HG03378 (cell line): ENCODE measurements around the gene ACAT2.
A peak's percentile ranks its signal among the peaks of the same experiment; 100 is the strongest.
"Not testable (repeated sequence)": the region's sequence is repeated elsewhere in the genome, so short reads cannot be mapped to it uniquely, and the experiment has no call there.

ENCODE experiments used
- ATAC-seq: cut with Tn5 transposase; IDR thresholded peaks from one replicate; pipeline ENCODE4 v1.9.1; 2021; ENCODE audit warnings: mild to moderate bottlenecking, moderate library complexity; ENCODE audit not compliant: unreplicated experiment

The ACAT2 gene

GRCh38 chr6:159762681-159763293 lies 942 bp downstream of the ACAT2 start:
- ATAC-seq: peak; percentile 17

GRCh38 chr6:159766906-159767305 lies 5.1 kb downstream of the ACAT2 start:
- no peak for ATAC-seq

- ATAC-seq: no peak
Measured at GRCh38 chr6:159769470-159769869, 7.6 kb downstream of the ACAT2 start.

GRCh38 chr6:159772196-159772595 lies 10.4 kb downstream of the ACAT2 start:
- ATAC-seq: no peak

- no peak for ATAC-seq
Measured at GRCh38 chr6:159777240-159777904, 15.5 kb downstream of the ACAT2 start.

- no peak for ATAC-seq
Measured at GRCh38 chr6:159778131-159778530, 16.3 kb downstream of the ACAT2 start.

GRCh38 chr6:159778542-159779103 lies 16.8 kb downstream of the ACAT2 start:
- no peak for ATAC-seq

- ATAC-seq: no peak
Measured at GRCh38 chr6:159788276-159788675, 26.4 kb downstream of the ACAT2 start.

- no peak for ATAC-seq
Measured at GRCh38 chr6:159788753-159789376, 27.0 kb downstream of the ACAT2 start.

GRCh38 chr6:159789377-159790148 lies 27.7 kb downstream of the ACAT2 start, which contains the start of gene TCP1:
Gene TCP1, minus strand, starts transcription at chr6:159789602. Its CDS starts 134 bp downstream, at chr6:159789468.
- ATAC-seq: peak; percentile 68

- ATAC-seq: peak; percentile 85
Measured at GRCh38 chr6:159790149-159790955, 28.5 kb downstream of the ACAT2 start, which contains the start of gene MRPL18. Gene MRPL18, plus strand, starts transcription at chr6:159790467. Its CDS starts 121 bp downstream, at chr6:159790588.

GRCh38 chr6:159790956-159791598 lies 29.2 kb downstream of the ACAT2 start:
- ATAC-seq: no peak

- ATAC-seq: not testable (repeated sequence)
Measured at GRCh38 chr6:159794976-159795375, 33.1 kb downstream of the ACAT2 start.

GRCh38 chr6:159797554-159797953 lies 35.7 kb downstream of the ACAT2 start:
- no peak for ATAC-seq

GRCh38 chr6:159800141-159800865 lies 38.5 kb downstream of the ACAT2 start, which contains the start of gene PNLDC1:
Gene PNLDC1, plus strand, starts transcription at chr6:159800276. Its CDS starts 32 bp downstream, at chr6:159800308.
- no peak for ATAC-seq

GRCh38 chr6:159801935-159802334 lies 40.1 kb downstream of the ACAT2 start:
- no peak for ATAC-seq

GRCh38 chr6:159804504-159804903 lies 42.7 kb downstream of the ACAT2 start:
- no peak for ATAC-seq

GRCh38 chr6:159805440-159806020 lies 43.7 kb downstream of the ACAT2 start:
- ATAC-seq: no peak
